Smooth muscle cell (in vitro differentiated cells): ENCODE measurements around the gene HDC. TPM values are rescaled to one million over a fixed set of nuclear protein-coding genes. Genes with fewer than 3 reads are reported as not detected.

Experiments used
- DNase-seq: peaks from one replicate; lab custom pipeline; 2025; ENCODE audit not compliant: unreplicated experiment; lab: John Stamatoyannopoulos, UW
- H2AFZ ChIP-seq: fragments of 200-600 bp; sonication (generic); 2 replicates; pipeline ENCODE4 v1.6.0; 2016; ENCODE audit warnings: antibody characterized with exemption, low read depth, mild to moderate bottlenecking
- H3F3A ChIP-seq: fragments of 200-600 bp; sonication (generic); 2 replicates; pipeline ENCODE4 v1.6.0; 2017; ENCODE audit warnings: antibody characterized with exemption, low read depth
- H3K27ac ChIP-seq: fragments of 200-600 bp; sonication (generic); 2 replicates; pipeline ENCODE4 v1.5.1; 2016; ENCODE audit warnings: low read depth, mild to moderate bottlenecking
- H3K27me3 ChIP-seq: fragments of 200-600 bp; sonication (generic); 2 replicates; pipeline ENCODE4 v1.6.1; 2016; ENCODE audit warnings: low read depth, mild to moderate bottlenecking
- H3K36me3 ChIP-seq: fragments of 200-600 bp; sonication (generic); 2 replicates; pipeline ENCODE4 v1.5.1; 2016; ENCODE audit warnings: low read depth
- H3K4me1 ChIP-seq: fragments of 200-600 bp; sonication (generic); 2 replicates; pipeline ENCODE4 v1.5.1; 2016; ENCODE audit warnings: low read depth
- H3K4me2 ChIP-seq: fragments of 200-600 bp; sonication (generic); 2 replicates; pipeline ENCODE4 v1.6.0; 2016; ENCODE audit warnings: mild to moderate bottlenecking
- H3K4me3 ChIP-seq: fragments of 200-600 bp; sonication (generic); 2 replicates; pipeline ENCODE4 v1.5.1; 2016; ENCODE audit warnings: mild to moderate bottlenecking
- H3K79me2 ChIP-seq: fragments of 200-600 bp; sonication (generic); 2 replicates; pipeline ENCODE4 v1.6.0; 2016; ENCODE audit warnings: low read depth, mild to moderate bottlenecking
- H3K9ac ChIP-seq: fragments of 200-600 bp; sonication (generic); 2 replicates; pipeline ENCODE4 v1.6.0; 2016; ENCODE audit warnings: low read depth
- H3K9me3 ChIP-seq: fragments of 200-600 bp; sonication (generic); replicated peaks from 2 replicates; pipeline ENCODE4 v1.5.1; 2016; ENCODE audit warnings: low read depth
- H4K20me1 ChIP-seq: fragments of 200-600 bp; sonication (generic); 2 replicates; pipeline ENCODE4 v1.6.0; 2016; ENCODE audit warnings: low read depth
- CTCF ChIP-seq: fragments of 200-600 bp; sonication (generic); IDR thresholded peaks from 2 replicates; pipeline ENCODE4 v1.5.1; 2017; ENCODE audit warnings: borderline replicate concordance, mild to moderate bottlenecking, antibody characterized with exemption; ENCODE audit not compliant: insufficient read depth, poor library complexity, severe bottlenecking
- WGBS: methylation state at CpG from one replicate; pipeline ENCODE4 v1.1.7; 2016; ENCODE audit warnings: low lambda C conversion rate; 5-methylcytosine and 5-hydroxymethylcytosine counted together
- polyA plus RNA-seq: library from polyadenylated mRNA; unstranded; fragments of >200 nt; fragmentation: Nextera tagmentation; extraction: Ambion mirVana; gene quantifications from 2 replicates; pipeline ENCODE4 v1.2.1, GENCODE V29; 2016
- total RNA-seq: library from RNA; depleted of rRNA; stranded (reverse); fragments of >200 nt; gene quantifications from 2 replicates; pipeline ENCODE4 v1.2.3, GENCODE V29; 2014

Gene HDC
- total and polyA plus RNA-seq, 2 experiments from 2014 or later: not detected

- Histone ChIP-seq H3K4me3 (no peak overlapping the region), H3K27ac (no peak overlapping the region), H3K27me3 (peaks cover 9% of the 10 kb centered on the region), H2AFZ (no peak overlapping the region), H3K9me3 (no peaks in the 10 kb centered on the region), H4K20me1 (no peaks in the 10 kb centered on the region), H3K4me1 (no peaks in the 10 kb centered on the region), H3K79me2 (no peaks in the 10 kb centered on the region), H3F3A (no peaks in the 10 kb centered on the region), H3K4me2 (no peak overlapping the region), H3K36me3 (no peaks in the 10 kb centered on the region), H3K9ac (no peak overlapping the region)
- 97% methylated on average over 2 of the region's 2 CpGs for WGBS
- no peak for TF ChIP-seq CTCF
- no peak for DNase-seq
These were observed 20.4 kb downstream of the HDC start for GRCh38 chr15:50244959-50245624.

- Histone ChIP-seq H3K79me2 (no peaks in the 10 kb centered on the region), H3K9me3 (no peaks in the 10 kb centered on the region), H3K4me1 (no peaks in the 10 kb centered on the region), H3K9ac (no peak overlapping the region), H3K27ac (no peak overlapping the region), H3F3A (no peaks in the 10 kb centered on the region), H3K4me3 (no peak overlapping the region), H3K27me3 (no peaks in the 10 kb centered on the region), H4K20me1 (no peaks in the 10 kb centered on the region), H2AFZ (no peak overlapping the region), H3K36me3 (no peaks in the 10 kb centered on the region), H3K4me2 (no peak overlapping the region)
- 96% methylated on average over 1 of the region's 1 CpG for WGBS
- no peak for TF ChIP-seq CTCF
- no peak for DNase-seq
These were observed 21.4 kb downstream of the HDC start for GRCh38 chr15:50244153-50244552.

- no peak for TF ChIP-seq CTCF
- Histone ChIP-seq H3K4me3 (no peak overlapping the region), H3K4me2 (no peak overlapping the region), H4K20me1 (no peaks in the 10 kb centered on the region), H2AFZ (no peak overlapping the region), H3K9me3 (no peaks in the 10 kb centered on the region), H3K36me3 (no peaks in the 10 kb centered on the region), H3K9ac (no peak overlapping the region), H3K27me3 (no peaks in the 10 kb centered on the region), H3K79me2 (no peaks in the 10 kb centered on the region), H3F3A (no peaks in the 10 kb centered on the region), H3K27ac (no peak overlapping the region), H3K4me1 (no peaks in the 10 kb centered on the region)
- WGBS: 58% methylated on average over 5 of the region's 5 CpGs
- DNase-seq: no peak
These were observed 23.7 kb downstream of the HDC start for GRCh38 chr15:50241684-50242450.
